Natural killer cell treated with Interleukin-12 subunit alpha and Interleukin-12 subunit beta and Interleukin-15 and Interleukin-18, amount 100 ng/mL, for 72 hours (primary cell): ENCODE measurements around the gene CD6. TPM values are rescaled to one million over a fixed set of nuclear protein-coding genes. Genes with fewer than 3 reads are reported as not detected.

ENCODE experiments used
- ATAC-seq, 2 donors: fragments of 150-1000 bp; cut with Tn5 transposase in 1 of 2; sonication (Bioruptor Pico), chemical (Tn5 transposase) in 1 of 2; 2 replicates each; pipeline ENCODE4 v1.10.0; 2021
- DNase-seq: peaks from one replicate; pipeline ENCODE4 v3.0.0; 2022; ENCODE audit warnings: low spot score
- H3K27ac Mint-ChIP-seq, 2 donors: 1 replicate in 1 of 2; 2 replicates in 1 of 2; pipeline ENCODE4 v1.8.0; 2022; ENCODE audit warnings: mixed read lengths in 2 of 2, mild to moderate bottlenecking in 1 of 2, moderate library complexity in 1 of 2
- H3K27me3 Mint-ChIP-seq, 2 donors: 1 replicate in 1 of 2; 2 replicates in 1 of 2; pipeline ENCODE4 v1.8.0; 2022; ENCODE audit warnings: mixed read lengths in 2 of 2
- H3K36me3 Mint-ChIP-seq: one replicate; pipeline ENCODE4 v1.8.0; 2022; ENCODE audit warnings: mixed read lengths
- H3K4me1 Mint-ChIP-seq, 2 donors: 1 replicate in 1 of 2; 2 replicates in 1 of 2; pipeline ENCODE4 v1.8.0; 2022; ENCODE audit warnings: low read depth in 2 of 2, mixed read lengths in 2 of 2, mild to moderate bottlenecking in 1 of 2
- H3K4me3 Mint-ChIP-seq: one replicate; pipeline ENCODE4 v1.8.0; 2022; ENCODE audit warnings: mixed read lengths
- H3K9me3 Mint-ChIP-seq: 2 replicates; pipeline ENCODE4 v1.8.0; 2022; ENCODE audit warnings: mixed read lengths
- total RNA-seq, 2 donors: library from RNA; stranded (reverse); gene quantifications; one replicate each; pipeline ENCODE4 v1.2.3, GENCODE V29; 2022

The CD6 gene
- total RNA-seq, 2 donors from 2014 or later, result 5.9 to 44.0 TPM

DNA sequence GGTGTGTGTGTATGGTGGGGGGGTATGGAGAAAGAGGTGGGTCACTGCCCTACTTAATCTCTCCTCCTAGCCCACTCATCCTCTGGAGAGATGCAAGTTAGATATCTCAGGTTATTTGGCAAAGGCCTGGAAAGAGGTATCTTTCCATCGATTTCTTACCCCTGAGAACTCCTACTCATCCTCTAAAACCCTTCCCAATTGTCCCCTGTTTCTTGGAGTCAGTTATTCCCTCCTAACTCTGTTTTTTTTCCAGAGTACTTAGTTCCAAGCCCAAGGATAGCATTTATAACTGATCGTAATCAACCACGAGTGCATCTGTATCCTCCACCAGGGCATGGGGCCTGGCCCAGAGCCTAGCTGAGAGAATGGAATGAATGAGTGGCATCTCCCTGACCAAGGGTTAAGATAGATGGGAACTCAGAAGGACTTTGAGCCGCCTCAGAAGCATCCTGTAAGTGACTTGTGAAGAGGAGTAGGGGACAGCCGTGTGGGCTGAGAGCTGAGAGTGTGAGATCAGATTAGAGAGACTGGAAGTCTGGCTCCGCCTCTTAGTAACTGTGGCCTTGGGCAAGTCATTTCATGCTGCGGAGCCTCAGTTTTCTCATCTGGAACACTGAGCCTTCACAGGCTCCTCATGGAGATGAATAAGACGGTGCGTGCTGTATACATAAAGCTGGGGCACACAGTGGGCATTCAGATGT, 16.2 kb downstream of the CD6 start:
- no peaks in the 10 kb centered on the region for H3K27me3 Mint-ChIP-seq
- H3K4me3 Mint-ChIP-seq, result peak overlapping the region; percentile 55
- H3K9me3 Mint-ChIP-seq, result no peaks in the 10 kb centered on the region
- peaks cover 25 to 35% of the 10 kb centered on the region in 2 donors for H3K4me1 Mint-ChIP-seq
- peak; percentile 60 for DNase-seq
- H3K36me3 Mint-ChIP-seq, result no peaks in the 10 kb centered on the region
- ATAC-seq, result peak in 1 of 2 donors; percentile 71
- H3K27ac Mint-ChIP-seq, result peak overlapping the region; percentile 73 to 83

DNA sequence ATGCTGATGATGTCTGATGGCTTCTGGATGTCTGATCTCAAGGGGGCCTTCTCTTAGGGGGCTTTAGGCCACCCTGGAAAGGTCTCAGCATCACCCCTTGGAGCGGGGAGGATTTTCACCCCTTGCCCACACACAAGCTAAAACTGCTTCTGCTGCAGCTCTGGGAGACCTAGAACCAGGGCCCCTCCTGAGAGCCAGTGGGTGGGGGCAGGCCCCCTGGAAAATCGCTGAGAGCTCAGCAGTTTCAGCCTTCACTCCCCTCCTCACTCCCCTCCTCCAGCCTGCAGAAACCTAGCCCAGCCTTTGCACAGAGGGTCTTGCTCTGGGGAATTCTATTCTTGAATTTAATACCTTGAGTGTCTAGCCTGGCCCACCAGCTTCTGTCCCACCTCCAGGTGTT, 17.2 kb downstream of the CD6 start:
- peaks cover 31 to 40% of the 10 kb centered on the region in 2 donors for H3K4me1 Mint-ChIP-seq
- ATAC-seq (no peak), DNase-seq (peak; percentile 42)
- no peaks in the 10 kb centered on the region for H3K27me3 Mint-ChIP-seq
- no peaks in the 10 kb centered on the region for H3K36me3 Mint-ChIP-seq
- peak overlapping the region in 1 of 2 donors; percentile 73 for H3K27ac Mint-ChIP-seq
- H3K4me3 Mint-ChIP-seq, result no peak overlapping the region
- no peaks in the 10 kb centered on the region for H3K9me3 Mint-ChIP-seq

DNA sequence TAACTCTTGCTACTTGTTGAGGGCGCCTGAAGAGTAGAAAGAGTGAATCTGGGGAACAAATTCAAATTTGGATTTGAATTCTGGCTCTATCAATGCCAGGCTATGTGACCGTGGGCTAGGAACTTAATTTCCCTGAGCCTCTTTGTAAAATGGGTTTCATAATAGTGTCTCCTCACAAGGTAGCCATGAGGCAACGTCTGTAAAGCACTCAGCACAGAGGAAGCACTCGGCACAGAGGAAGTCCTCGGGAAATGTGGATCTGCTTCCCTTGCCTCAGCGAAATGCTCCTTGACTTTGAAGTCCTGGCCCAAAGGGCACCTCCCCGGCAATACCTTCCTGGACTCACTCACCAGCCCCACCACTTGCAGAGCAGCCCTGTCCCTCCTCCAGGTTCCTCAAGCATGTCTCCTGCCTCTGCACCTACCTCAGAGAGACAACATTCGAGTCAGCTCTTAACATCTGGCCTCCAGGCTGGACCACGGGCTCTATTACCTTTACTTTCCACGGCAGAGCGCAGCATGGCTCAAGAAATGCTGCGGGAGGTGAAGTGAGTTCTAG, 17.7 kb downstream of the CD6 start:
- H3K36me3 Mint-ChIP-seq, result no peaks in the 10 kb centered on the region
- DNase-seq (no peak), ATAC-seq (no peak)
- H3K4me1 Mint-ChIP-seq, result peaks cover 34 to 38% of the 10 kb centered on the region in 2 donors
- H3K27me3 Mint-ChIP-seq, result no peaks in the 10 kb centered on the region
- H3K9me3 Mint-ChIP-seq, result no peaks in the 10 kb centered on the region
- H3K27ac Mint-ChIP-seq, result peak overlapping the region in 1 of 2 donors; percentile 49
- no peak overlapping the region for H3K4me3 Mint-ChIP-seq

DNA sequence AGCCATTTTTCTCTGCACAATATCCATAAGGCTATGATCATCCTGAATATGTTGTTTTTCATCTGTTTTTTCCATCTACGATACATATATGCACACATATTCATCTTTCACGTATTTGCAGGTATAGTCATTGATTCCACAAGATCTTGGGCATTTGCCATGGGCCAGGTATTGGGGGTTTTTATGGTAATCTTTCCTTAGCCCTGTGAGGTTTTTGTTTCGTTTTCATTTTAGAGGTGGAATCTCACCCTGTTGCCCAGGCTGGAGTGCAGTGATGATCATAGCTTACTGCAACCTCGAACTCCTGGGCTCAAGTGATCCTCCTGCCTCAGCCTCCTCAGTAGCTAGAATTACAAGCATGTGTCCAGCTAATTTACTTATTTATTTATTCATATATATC, 20.0 kb downstream of the CD6 start:
- DNase-seq, result peak; percentile 15
- peak overlapping the region in 1 of 2 donors; percentile 20 for H3K27ac Mint-ChIP-seq
- H3K9me3 Mint-ChIP-seq, result no peaks in the 10 kb centered on the region
- H3K36me3 Mint-ChIP-seq, result no peaks in the 10 kb centered on the region
- peaks cover 36 to 39% of the 10 kb centered on the region in 2 donors for H3K4me1 Mint-ChIP-seq
- no peaks in the 10 kb centered on the region for H3K27me3 Mint-ChIP-seq
- no peak for ATAC-seq
- H3K4me3 Mint-ChIP-seq, result no peak overlapping the region

DNA sequence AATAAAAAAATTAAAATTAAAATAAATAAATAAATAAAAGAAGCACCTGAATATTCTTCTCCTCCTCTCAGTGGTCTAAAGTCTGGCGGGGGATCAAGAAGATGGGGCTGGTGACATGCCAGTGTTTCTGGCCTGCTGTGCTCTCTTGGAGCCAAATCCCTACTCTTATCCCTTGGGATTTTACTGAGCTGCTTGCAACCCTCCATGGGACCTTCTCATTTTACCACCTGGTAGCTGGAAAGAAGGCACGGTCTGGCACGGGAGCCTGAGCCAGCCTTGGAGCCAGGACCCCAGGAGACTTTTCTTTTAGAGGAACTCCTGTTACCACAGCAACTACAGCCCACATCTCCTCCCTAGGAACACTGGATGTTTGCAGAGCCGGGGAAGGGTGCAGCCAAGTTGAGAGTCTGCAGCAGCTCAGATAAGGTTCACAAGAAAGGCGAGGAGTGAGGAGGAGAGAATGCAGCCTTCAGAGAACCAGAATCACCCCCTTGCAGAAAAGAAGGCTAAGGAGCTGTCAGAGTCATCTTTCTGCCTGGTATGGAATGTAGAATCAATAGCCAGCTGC, 21.4 kb downstream of the CD6 start:
- Mint-ChIP-seq H3K27me3 (no peaks in the 10 kb centered on the region), H3K9me3 (no peaks in the 10 kb centered on the region), H3K4me1 (peaks cover 27 to 29% of the 10 kb centered on the region in 2 donors), H3K27ac (peak overlapping the region in 1 of 2 donors; percentile 94), H3K36me3 (no peaks in the 10 kb centered on the region), H3K4me3 (peak overlapping the region; percentile 23)
- no peak for DNase-seq
- no peak for ATAC-seq

DNA sequence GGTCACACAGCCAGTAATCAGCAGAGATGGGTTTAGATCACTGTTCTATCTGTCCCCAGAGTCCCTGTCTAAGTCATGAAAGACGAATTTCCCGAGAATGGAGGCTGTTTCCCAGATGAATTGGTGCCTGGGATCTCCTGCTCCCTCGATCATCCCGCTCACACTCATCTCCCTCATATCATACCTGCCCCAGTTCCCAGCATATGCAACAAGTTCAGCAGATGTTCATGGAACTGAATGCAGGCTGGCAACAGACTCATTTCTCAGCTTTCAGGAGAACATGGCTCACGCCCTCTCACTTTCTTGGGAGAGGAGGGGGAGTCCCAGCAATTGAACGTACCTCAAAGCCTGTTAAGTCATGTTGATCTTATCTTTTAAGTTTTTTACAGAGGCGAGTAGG, 22.1 kb downstream of the CD6 start:
- Mint-ChIP-seq H3K4me1 (peaks cover 27% of the 10 kb centered on the region in 2 donors), H3K36me3 (no peaks in the 10 kb centered on the region), H3K4me3 (peak overlapping the region; percentile 62), H3K27me3 (no peaks in the 10 kb centered on the region), H3K9me3 (no peaks in the 10 kb centered on the region), H3K27ac (peak overlapping the region; percentile 91 to 94)
- DNase-seq (no peak), ATAC-seq (no peak)

DNA sequence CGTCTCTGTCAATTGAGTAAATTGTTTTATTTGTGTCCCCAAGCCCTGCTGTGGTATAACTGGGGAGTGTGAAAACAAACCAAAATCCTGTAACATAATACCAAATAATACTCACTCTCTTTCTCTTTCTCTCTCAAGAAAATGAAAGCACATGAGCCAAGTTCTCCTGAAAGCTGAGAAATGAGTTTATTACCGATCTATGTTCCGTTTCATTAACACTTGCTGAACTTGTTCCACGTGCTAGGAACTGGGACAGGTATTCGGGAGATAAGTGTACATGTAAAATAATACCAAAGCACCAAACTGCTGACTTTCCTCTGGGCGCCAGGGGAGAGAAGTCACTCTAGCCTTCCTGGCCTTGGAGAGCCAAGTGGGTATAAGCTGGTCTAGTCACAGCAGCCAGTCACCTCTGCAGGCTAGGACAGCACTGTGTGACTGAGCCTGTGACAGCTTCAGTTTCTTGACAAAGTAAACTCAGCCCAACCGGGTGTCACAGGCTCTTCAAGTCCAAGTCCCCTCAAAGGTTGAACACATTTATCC, 23.1 kb downstream of the CD6 start:
- H3K36me3 Mint-ChIP-seq, result no peaks in the 10 kb centered on the region
- H3K27me3 Mint-ChIP-seq, result no peaks in the 10 kb centered on the region
- peak overlapping the region; percentile 91 to 94 for H3K27ac Mint-ChIP-seq
- H3K4me3 Mint-ChIP-seq, result peak overlapping the region; percentile 85
- no peak for DNase-seq
- H3K4me1 Mint-ChIP-seq, result peaks cover 27% of the 10 kb centered on the region in 2 donors
- peak; percentile 84 to 86 for ATAC-seq
- H3K9me3 Mint-ChIP-seq, result no peaks in the 10 kb centered on the region

DNA sequence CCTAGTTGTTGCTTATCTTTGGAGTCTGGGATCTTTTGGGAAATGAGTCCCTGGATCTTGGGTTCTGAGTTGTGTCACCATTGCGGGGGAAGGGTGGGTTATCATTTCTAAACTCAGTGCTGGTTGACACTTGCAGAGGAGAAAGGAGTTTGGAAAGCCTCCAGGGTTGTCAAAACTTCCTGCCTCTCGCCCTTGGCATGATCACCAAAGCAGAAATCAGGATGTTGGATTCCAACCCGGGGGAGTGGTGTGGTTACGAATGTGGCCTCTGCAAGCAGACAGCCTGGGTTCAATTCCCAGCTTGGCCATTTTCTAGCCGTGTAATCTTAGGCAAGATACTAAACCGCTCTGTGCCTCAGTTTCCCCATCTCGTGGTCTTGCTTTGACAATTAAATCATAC, 24.3 kb downstream of the CD6 start:
- Mint-ChIP-seq H3K27ac (peak overlapping the region in 1 of 2 donors; percentile 94), H3K27me3 (no peaks in the 10 kb centered on the region), H3K4me1 (peaks cover 27% of the 10 kb centered on the region in 2 donors), H3K36me3 (no peaks in the 10 kb centered on the region), H3K9me3 (no peaks in the 10 kb centered on the region), H3K4me3 (no peak overlapping the region)
- DNase-seq (no peak), ATAC-seq (no peak)

DNA sequence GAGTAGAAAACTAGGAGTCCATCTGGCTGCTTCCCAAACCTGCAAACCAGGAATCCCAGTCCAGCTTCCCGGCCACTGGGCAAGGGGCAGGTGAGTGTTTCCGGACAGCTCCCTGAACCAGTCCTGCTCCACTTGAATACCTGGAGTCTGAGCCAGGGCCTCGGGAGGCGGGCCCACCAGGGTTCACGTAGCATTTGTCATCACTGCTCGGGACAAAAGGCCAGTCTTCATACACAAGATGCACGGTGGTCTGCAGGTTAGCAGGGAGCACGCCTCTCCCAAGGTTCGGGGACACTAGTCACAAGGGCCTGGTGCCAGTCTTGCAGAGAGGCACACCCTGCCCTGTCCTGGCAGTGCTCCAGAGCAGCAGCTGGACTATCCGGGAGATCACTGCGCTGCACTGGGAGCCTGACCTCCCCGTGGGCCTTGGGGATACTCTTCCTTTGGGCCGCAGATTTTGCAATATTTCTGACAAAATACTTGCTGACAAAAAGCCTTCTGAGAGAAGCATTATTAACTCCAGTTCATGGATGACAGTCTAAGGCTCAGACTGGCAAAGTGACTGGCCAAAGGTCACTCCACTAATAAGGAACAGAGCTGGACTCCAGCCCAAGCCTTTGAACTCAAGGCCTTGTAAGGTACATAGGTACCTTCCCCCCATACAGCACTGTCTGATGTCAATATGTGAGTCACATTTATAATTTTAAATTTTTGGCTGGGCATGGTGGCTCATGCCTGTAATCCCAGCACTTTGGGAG, 25.1 kb downstream of the CD6 start:
- H3K27me3 Mint-ChIP-seq, result no peaks in the 10 kb centered on the region
- no peak overlapping the region for H3K4me3 Mint-ChIP-seq
- H3K4me1 Mint-ChIP-seq, result peaks cover 23 to 27% of the 10 kb centered on the region in 2 donors
- DNase-seq (no peak), ATAC-seq (no peak)
- H3K27ac Mint-ChIP-seq, result no peak overlapping the region
- no peaks in the 10 kb centered on the region for H3K36me3 Mint-ChIP-seq
- no peaks in the 10 kb centered on the region for H3K9me3 Mint-ChIP-seq

DNA sequence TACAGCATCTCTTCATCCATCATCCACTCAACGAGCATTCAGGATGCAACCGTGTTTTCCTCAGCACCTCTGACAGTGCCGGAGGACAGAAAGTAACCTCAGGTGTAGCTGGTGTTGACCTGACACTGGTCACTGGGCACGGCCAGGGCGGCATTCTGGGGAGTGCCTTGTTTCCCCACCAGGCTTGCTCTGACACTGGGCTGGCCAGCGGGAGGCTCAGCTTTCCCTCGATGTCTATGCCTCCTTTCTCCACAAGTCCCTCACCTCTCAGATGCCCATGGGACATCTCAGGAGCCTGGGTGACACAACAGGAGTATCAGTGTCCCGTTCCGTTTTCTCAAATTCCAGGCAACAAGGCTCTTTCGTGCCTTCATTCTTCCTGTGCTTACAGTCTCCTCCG, 28.9 kb downstream of the CD6 start:
- ATAC-seq (no peak), DNase-seq (no peak)
- no peaks in the 10 kb centered on the region for H3K36me3 Mint-ChIP-seq
- peaks cover 20 to 21% of the 10 kb centered on the region in 2 donors for H3K4me1 Mint-ChIP-seq
- no peak overlapping the region for H3K4me3 Mint-ChIP-seq
- peak overlapping the region in 1 of 2 donors; percentile 57 for H3K27ac Mint-ChIP-seq
- no peaks in the 10 kb centered on the region for H3K9me3 Mint-ChIP-seq
- H3K27me3 Mint-ChIP-seq, result no peaks in the 10 kb centered on the region

DNA sequence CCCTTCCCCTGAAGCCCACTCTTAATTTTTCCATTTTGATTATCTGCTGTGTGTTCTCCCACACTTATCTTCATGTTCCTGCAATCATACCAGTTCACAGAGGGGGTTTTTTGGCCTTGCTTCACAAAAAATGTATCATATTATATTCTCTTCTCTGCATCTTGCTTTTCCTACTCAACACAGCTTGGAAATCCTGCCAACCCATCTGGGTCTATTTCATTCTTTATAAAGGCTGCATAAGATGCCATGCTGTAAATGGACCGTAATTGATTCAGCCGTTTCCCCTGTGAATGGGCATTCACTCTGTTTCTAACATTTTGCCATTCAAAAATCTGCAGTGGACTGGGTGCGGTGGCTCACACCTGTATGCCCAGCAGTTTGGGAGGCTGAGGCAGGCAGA, 30.5 kb downstream of the CD6 start:
- DNase-seq (no peak), ATAC-seq (no peak)
- Mint-ChIP-seq H3K4me3 (no peak overlapping the region), H3K36me3 (no peaks in the 10 kb centered on the region), H3K27ac (peak overlapping the region in 1 of 2 donors; percentile 9), H3K4me1 (peaks cover 24% of the 10 kb centered on the region in 2 donors), H3K27me3 (peaks cover 0 to 3% of the 10 kb centered on the region in 2 donors), H3K9me3 (no peaks in the 10 kb centered on the region)

DNA sequence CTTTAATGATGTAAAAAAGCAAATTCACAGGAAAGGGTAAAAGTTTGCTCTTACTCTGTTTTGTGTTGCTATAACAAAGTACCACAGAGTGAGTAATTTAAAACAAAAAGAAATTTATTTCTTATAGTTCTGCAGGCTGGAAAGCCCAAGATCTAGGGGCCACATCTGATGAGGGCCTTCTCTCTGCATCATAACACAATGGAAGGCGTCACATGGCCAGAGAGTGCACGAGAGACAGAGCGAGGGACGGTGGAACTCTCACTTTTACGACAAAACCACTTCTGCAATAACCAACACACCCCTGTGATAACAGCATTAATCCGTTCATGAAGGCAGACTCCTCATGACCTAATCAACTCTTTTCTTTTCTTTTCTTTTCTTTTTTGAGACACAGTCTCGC, 31.1 kb downstream of the CD6 start:
- Mint-ChIP-seq H3K4me3 (no peak overlapping the region), H3K27me3 (peaks cover 0 to 3% of the 10 kb centered on the region in 2 donors), H3K36me3 (no peaks in the 10 kb centered on the region), H3K4me1 (peaks cover 24 to 27% of the 10 kb centered on the region in 2 donors), H3K9me3 (no peaks in the 10 kb centered on the region), H3K27ac (peak overlapping the region in 1 of 2 donors; percentile 9)
- ATAC-seq (no peak), DNase-seq (no peak)

DNA sequence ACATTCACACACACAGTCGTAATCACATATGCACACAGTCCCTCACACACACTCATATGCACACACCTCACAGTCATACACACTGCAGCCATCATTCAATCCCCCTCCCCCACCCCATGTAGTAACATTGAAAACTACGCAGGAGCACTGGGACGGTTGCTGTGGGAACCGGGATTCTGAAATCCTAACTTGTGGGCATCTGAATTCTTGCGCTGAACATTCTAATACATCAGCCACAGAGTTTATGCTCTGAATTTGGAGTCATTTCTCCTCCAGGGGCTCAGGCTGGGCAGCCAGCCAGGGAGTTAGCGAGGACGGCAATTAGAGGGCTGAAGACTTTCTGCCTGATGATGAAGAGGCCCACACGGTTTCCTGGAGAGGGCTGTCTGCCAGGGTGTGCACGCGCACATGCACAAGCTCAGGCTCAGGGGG, 32.7 kb downstream of the CD6 start:
- Mint-ChIP-seq H3K9me3 (no peaks in the 10 kb centered on the region), H3K27ac (peak overlapping the region; percentile 3 to 49), H3K36me3 (no peaks in the 10 kb centered on the region), H3K27me3 (peaks cover 0 to 6% of the 10 kb centered on the region in 2 donors), H3K4me3 (peak overlapping the region; percentile 15), H3K4me1 (peaks cover 24 to 31% of the 10 kb centered on the region in 2 donors)
- no peak for DNase-seq
- ATAC-seq, result peak in 1 of 2 donors; percentile 47
